A549 treated with Mapracorat at 1 μM for 4 hours (cell line): ENCODE data around the gene ELOVL7. TPM values are rescaled to one million over a fixed set of nuclear protein-coding genes. Genes with fewer than 3 reads are reported as not detected.

Source experiments
- total RNA-seq: library from RNA; stranded (reverse); fragments of 200-300 nt; extraction: Qiagen RNA extraction; gene quantifications from 5 replicates; pipeline ENCODE4 v1.2.3, GENCODE V29; 2022

Gene ELOVL7
- 8.7 to 12.5 TPM (median 10.8 TPM) in 5 replicates for total RNA-seq

GRCh38 chr5:60843936-60844905, at the start of gene ELOVL7:
Gene ELOVL7, minus strand, starts transcription at chr5:60844269. Its CDS starts 56,872 bp downstream, at chr5:60787397.

Other genes with a start within 250 kb of the ELOVL7 start
- 12.5 to 16.6 TPM (median 15.2 TPM) in 5 replicates for gene DEPDC1B, start 144.1 kb downstream of the ELOVL7 start, total RNA-seq
- 12.4 to 18.2 TPM (median 13.2 TPM) in 5 replicates for gene ERCC8, start 100.8 kb upstream of the ELOVL7 start, total RNA-seq
- 69.8 to 82.5 TPM (median 79.0 TPM) in 5 replicates for gene NDUFAF2, start 100.9 kb upstream of the ELOVL7 start, total RNA-seq